GM12801 (cell line): ENCODE results near the gene ADAMTS15.

ENCODE experiments used
- TF ChIP-seq, protein P1 (sequence below): IDR thresholded peaks from one replicate; pipeline ENCODE4 v1.5.1; 2011; ENCODE audit warnings: control low read depth; ENCODE audit not compliant: insufficient read length; ENCODE audit errors: extremely low read depth

Gene ADAMTS15

GRCh38 chr11:130426837-130427341 is 21.6 kb upstream of the ADAMTS15 start:
- TF ChIP-seq, protein P1, sequence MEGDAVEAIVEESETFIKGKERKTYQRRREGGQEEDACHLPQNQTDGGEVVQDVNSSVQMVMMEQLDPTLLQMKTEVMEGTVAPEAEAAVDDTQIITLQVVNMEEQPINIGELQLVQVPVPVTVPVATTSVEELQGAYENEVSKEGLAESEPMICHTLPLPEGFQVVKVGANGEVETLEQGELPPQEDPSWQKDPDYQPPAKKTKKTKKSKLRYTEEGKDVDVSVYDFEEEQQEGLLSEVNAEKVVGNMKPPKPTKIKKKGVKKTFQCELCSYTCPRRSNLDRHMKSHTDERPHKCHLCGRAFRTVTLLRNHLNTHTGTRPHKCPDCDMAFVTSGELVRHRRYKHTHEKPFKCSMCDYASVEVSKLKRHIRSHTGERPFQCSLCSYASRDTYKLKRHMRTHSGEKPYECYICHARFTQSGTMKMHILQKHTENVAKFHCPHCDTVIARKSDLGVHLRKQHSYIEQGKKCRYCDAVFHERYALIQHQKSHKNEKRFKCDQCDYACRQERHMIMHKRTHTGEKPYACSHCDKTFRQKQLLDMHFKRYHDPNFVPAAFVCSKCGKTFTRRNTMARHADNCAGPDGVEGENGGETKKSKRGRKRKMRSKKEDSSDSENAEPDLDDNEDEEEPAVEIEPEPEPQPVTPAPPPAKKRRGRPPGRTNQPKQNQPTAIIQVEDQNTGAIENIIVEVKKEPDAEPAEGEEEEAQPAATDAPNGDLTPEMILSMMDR, result no peak

GRCh38 chr11:130427581-130428315 is 20.7 kb upstream of the ADAMTS15 start:
- TF ChIP-seq, protein P1, result no peak

GRCh38 chr11:130428316-130429119 is 19.9 kb upstream of the ADAMTS15 start, which contains the start of gene ADAMTS8:
Gene ADAMTS8 (minus strand): TSS chr11:130428609. CDS start chr11:130428286, 323 bp downstream.
- TF ChIP-seq, protein P1, result no peak

- TF ChIP-seq, protein P1, result no peak
Observed at GRCh38 chr11:130429120-130429681, 19.2 kb upstream of the ADAMTS15 start.

GRCh38 chr11:130429983-130430382 is 18.5 kb upstream of the ADAMTS15 start:
- TF ChIP-seq, protein P1, result no peak

- TF ChIP-seq, protein P1, result no peak
Observed at GRCh38 chr11:130431331-130431773, 17.1 kb upstream of the ADAMTS15 start.

- TF ChIP-seq, protein P1, result no peak
Observed at GRCh38 chr11:130431801-130432200, 16.6 kb upstream of the ADAMTS15 start.
